ENCODE data around the gene TSG101. TPM values are rescaled to one million over a fixed set of nuclear protein-coding genes. Genes with fewer than 3 reads are reported as not detected.

TSG101 gene, protein sequence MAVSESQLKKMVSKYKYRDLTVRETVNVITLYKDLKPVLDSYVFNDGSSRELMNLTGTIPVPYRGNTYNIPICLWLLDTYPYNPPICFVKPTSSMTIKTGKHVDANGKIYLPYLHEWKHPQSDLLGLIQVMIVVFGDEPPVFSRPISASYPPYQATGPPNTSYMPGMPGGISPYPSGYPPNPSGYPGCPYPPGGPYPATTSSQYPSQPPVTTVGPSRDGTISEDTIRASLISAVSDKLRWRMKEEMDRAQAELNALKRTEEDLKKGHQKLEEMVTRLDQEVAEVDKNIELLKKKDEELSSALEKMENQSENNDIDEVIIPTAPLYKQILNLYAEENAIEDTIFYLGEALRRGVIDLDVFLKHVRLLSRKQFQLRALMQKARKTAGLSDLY
- total RNA-seq, result 60.5 and 63.2 TPM in 2 replicates

DNA sequence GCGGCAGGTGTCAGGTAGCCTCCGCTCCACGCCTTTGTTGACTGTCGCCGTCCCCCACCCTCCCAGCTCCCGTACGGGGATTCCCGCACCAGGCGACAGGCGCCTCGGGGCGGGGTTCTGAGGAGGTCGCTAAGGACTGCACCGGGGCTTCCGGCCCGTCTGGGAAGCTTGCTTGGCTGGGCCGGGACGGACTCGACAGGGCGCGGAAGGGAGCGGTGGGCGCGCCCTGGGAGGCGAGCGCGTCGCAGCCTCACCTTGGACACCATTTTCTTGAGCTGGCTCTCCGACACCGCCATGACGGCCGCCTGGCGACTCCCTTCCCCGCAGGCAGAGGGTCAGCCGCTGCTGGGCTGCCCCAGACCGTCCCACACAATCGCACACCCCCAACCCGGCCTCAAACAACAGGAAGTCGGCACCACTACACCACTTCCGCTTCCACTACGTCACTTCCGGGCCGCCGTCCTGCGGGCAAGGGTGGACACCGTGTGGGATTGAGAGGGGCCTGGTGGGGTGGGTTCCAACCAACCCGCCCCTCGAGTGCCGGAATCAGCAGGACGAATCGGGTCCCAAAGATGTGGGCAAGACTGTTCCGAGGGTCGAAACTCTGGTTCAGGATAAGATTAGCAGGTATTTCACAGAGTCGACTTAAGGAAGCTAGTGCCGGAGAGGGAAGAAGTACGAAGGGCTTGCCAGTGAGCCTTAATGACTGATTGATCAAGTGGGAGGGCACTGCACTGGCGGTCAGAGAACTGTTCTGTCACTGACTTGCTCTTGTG is at the start of gene TSG101:
TSS of gene TSG101 (minus strand) at position 422 of the 776 bp plus-strand sequence. CDS start at position 296, 126 bp downstream.

DNA sequence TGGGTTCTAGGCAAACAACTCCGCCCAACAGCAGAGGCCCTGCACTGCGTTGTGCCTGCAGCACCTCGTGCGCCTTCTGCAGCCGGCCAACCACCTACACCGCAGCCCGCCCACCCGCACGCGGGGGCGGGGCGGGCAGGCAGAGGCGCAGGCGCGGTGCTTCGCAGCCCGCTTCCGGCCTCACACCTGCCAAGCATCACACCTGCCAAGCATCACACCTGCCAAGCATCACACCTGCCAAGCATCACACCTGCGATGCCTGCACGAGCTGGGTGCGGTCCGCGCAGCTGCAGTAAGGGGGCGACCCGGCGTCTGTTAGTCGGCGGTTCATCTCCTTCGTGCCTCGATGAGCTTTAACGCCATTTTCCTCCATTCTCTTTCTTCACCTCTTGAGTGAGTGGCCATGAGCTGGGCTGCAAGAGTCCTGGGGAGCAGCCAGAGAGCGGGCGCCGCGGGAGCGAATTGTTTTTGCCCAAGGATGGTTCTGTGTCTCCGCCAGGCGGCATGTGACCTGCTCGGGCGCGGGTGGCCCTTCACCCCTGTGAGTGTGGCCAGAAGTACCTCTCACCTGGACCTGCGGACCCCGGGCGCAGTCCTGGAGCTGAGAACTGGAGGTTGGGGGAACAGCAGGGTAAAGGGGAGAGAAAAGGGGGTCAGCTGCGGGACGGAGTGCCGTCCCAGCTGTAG is 70.9 kb downstream of the TSG101 start, which contains the start of gene LDHAL6A:
TSS of gene LDHAL6A (plus strand) at position 171 of the 687 bp plus-strand sequence. CDS start 825 bp downstream, outside the sequence.

Other genes with a start within 250 kb of the TSG101 start
- gene HPS5, start 204.8 kb downstream of the TSG101 start, total RNA-seq, result 51.9 and 60.8 TPM in 2 replicates
- 59.1 and 77.4 TPM in 2 replicates for gene GTF2H1, start 204.4 kb downstream of the TSG101 start, total RNA-seq
- 490 and 579 TPM in 2 replicates for gene LDHA, start 132.4 kb downstream of the TSG101 start, total RNA-seq
- gene LDHC, start 114.6 kb downstream of the TSG101 start, total RNA-seq, result 1.3 TPM in 1 of 2 replicates, not detected in the other
- not detected in 2 replicates for gene LDHAL6A, start 71.1 kb downstream of the TSG101 start, total RNA-seq
- gene UEVLD, start 61.8 kb upstream of the TSG101 start, total RNA-seq, result 23.1 and 24.7 TPM in 2 replicates
- gene MISFA, start 72.8 kb upstream of the TSG101 start, total RNA-seq, result 0.26 and 0.31 TPM in 2 replicates
- 15.2 and 19.6 TPM in 2 replicates for gene SPTY2D1, start 107.4 kb upstream of the TSG101 start, total RNA-seq
- 0.12 and 0.66 TPM in 2 replicates for gene TMEM86A, start 171.8 kb upstream of the TSG101 start, total RNA-seq
- 0.26 TPM in 1 of 2 replicates, not detected in the other for gene IGSF22, start 199.2 kb upstream of the TSG101 start, total RNA-seq

All from aortic smooth muscle cell (primary cell).